ENCODE results near the gene CETN3.

DNA sequence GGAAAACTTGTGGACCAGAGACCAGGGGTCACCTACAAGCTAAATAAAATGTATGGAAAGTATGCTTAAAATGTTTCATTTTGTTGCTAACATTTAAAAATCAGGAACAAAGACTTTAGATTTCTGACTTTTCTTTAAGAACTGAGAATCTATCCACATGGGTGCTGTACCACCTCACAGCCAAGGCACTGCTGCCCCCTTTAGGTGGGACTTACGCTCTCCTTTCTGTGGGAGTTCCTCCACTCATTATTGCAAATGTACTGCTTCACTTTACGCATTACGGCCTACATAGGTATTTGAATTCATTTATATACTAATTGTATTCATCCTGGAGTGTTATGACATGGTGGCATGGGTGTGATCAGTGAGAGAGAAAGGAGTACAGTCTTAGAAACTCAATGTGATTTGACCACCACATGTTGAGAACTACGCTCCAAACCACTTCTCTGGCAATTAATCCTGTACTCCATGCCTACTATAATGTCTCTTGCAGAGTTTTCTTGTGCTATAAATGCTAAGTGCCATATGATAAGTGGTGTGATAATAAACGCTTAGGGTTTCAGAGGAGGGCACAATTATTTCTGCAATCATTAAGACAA, 24.7 kb upstream of the CETN3 start:
- TF ChIP-seq, protein P1, sequence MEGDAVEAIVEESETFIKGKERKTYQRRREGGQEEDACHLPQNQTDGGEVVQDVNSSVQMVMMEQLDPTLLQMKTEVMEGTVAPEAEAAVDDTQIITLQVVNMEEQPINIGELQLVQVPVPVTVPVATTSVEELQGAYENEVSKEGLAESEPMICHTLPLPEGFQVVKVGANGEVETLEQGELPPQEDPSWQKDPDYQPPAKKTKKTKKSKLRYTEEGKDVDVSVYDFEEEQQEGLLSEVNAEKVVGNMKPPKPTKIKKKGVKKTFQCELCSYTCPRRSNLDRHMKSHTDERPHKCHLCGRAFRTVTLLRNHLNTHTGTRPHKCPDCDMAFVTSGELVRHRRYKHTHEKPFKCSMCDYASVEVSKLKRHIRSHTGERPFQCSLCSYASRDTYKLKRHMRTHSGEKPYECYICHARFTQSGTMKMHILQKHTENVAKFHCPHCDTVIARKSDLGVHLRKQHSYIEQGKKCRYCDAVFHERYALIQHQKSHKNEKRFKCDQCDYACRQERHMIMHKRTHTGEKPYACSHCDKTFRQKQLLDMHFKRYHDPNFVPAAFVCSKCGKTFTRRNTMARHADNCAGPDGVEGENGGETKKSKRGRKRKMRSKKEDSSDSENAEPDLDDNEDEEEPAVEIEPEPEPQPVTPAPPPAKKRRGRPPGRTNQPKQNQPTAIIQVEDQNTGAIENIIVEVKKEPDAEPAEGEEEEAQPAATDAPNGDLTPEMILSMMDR (IDR thresholded peaks at IDR 0.05): peak in 4 of 6 experiments; percentile 21 to 49 (median 36)
- no peak for TF ChIP-seq POLR2A (IDR thresholded peaks at IDR 0.05)

Measured in esophagus squamous epithelium (tissue), 4 donors.